Endothelial cell of umbilical vein (primary cell): ENCODE measurements around the gene BAZ1B. TPM values are rescaled to one million over a fixed set of nuclear protein-coding genes. Genes with fewer than 3 reads are reported as not detected.

ENCODE experiments used
- BruUV-seq: library from RNA; stranded (reverse); fragments of 400-500 nt; replicated peaks from 2 replicates; lab custom pipeline; 2021; lab: Mats Ljungman, UMichigan
- CTCF ChIA-PET: fragments of 300-600, 350-600 bp; sonication (Branson Sonifier 250); formaldehyde crosslinking; loops from one replicate; lab custom pipeline; 2021; ENCODE audit warnings: antibody characterized with exemption, inconsistent platforms; lab: Charles Lee
- POLR2A ChIA-PET: fragments of 300-600, 350-600 bp; sonication (Branson Sonifier 250); formaldehyde crosslinking; loops from one replicate; lab custom pipeline; 2021; ENCODE audit warnings: antibody characterized with exemption, inconsistent platforms; lab: Charles Lee
- DNase-seq: peaks from one replicate; pipeline ENCODE4 v3.0.0-alpha.2; 2011; ENCODE audit warnings: low read depth, low spot score
- FAIRE-seq: peaks from 2 replicates; lab custom pipeline; 2011; peaks lifted over from hg19 to GRCh38; lab: Jason Lieb, UNC
- H2AFZ ChIP-seq: 2 replicates; pipeline ENCODE4 v1.6.0; 2012; ENCODE audit warnings: low read depth, low read length, control low read depth, inconsistent platforms
- H3K27ac ChIP-seq: 2 replicates; pipeline ENCODE4 v1.5.1; 2011; ENCODE audit warnings: low read depth, mild to moderate bottlenecking, control low read depth, low read length, moderate library complexity; ENCODE audit not compliant: insufficient read depth
- H3K27me3 ChIP-seq, 2 experiments: 2 replicates each; pipeline versions ENCODE4 v1.6.0 to v1.6.1; 2011; ENCODE audit warnings: low read length in 2 of 2, mixed read lengths in 1 of 2; ENCODE audit not compliant: control insufficient read depth in 2 of 2, insufficient read depth in 2 of 2
- H3K36me3 ChIP-seq, 2 experiments: 2 replicates in 1 of 2; 3 replicates in 1 of 2; pipeline ENCODE4 v1.5.1; 2011; ENCODE audit warnings: low read length in 2 of 2, mild to moderate bottlenecking in 1 of 2, moderate library complexity in 1 of 2; ENCODE audit not compliant: control insufficient read depth in 2 of 2, insufficient read depth in 2 of 2; ENCODE audit errors: extremely low read depth in 1 of 2
- H3K4me1 ChIP-seq: 3 replicates; pipeline ENCODE4 v1.5.1; 2011; ENCODE audit warnings: mild to moderate bottlenecking, low read length; ENCODE audit not compliant: control insufficient read depth, insufficient read depth; ENCODE audit errors: extremely low read depth
- H3K4me2 ChIP-seq: 2 replicates; pipeline ENCODE4 v1.6.1; 2011; ENCODE audit warnings: low read length, control low read depth, mixed read lengths; ENCODE audit not compliant: insufficient read depth
- H3K4me3 ChIP-seq, 3 experiments: fragments of 200-600 bp in 1 of 3; sonication (generic), shearing (Covaris generic) in 1 of 3; replicated peaks in 1 of 3; 2 replicates each; pipeline ENCODE4 v1.5.1; 2011 to 2016; ENCODE audit warnings: control low read depth in 3 of 3, low read length in 3 of 3, mild to moderate bottlenecking in 2 of 3, inconsistent platforms in 1 of 3, low read depth in 1 of 3, moderate library complexity in 1 of 3; ENCODE audit not compliant: insufficient read depth in 1 of 3
- H3K79me2 ChIP-seq: 2 replicates; pipeline ENCODE4 v1.6.0; 2012; ENCODE audit warnings: low read length, inconsistent platforms; ENCODE audit not compliant: control insufficient read depth, insufficient read depth
- H3K9ac ChIP-seq: replicated peaks from 2 replicates; pipeline ENCODE3; 2011; ENCODE audit warnings: low read length, control low read depth; ENCODE audit not compliant: insufficient read depth; ENCODE audit errors: extremely low read depth
- H3K9me1 ChIP-seq: replicated peaks from 3 replicates; pipeline ENCODE4 v1.6.0; 2011; ENCODE audit warnings: mild to moderate bottlenecking, low read length; ENCODE audit not compliant: control insufficient read depth, insufficient read depth; ENCODE audit errors: extremely low read depth
- H3K9me3 ChIP-seq: replicated peaks from 2 replicates; pipeline ENCODE4 v1.5.1; 2012; ENCODE audit warnings: low read length, inconsistent platforms; ENCODE audit not compliant: control insufficient read depth, insufficient read depth
- H4K20me1 ChIP-seq: replicated peaks from 2 replicates; pipeline ENCODE3; 2011; ENCODE audit warnings: mild to moderate bottlenecking, low read length; ENCODE audit not compliant: control insufficient read depth, insufficient read depth; ENCODE audit errors: extremely low read depth
- EZH2 ChIP-seq: IDR thresholded peaks from 2 replicates; pipeline ENCODE4 v1.6.1; 2012; ENCODE audit warnings: borderline replicate concordance, low read depth, mild to moderate bottlenecking, moderate library complexity, low read length, inconsistent platforms; ENCODE audit not compliant: severe bottlenecking
- FOS ChIP-seq: IDR thresholded peaks from 2 replicates; pipeline ENCODE4 v1.6.1; 2011; ENCODE audit warnings: mild to moderate bottlenecking, low read length, moderate library complexity, borderline replicate concordance; ENCODE audit not compliant: insufficient read depth
- GATA2 ChIP-seq: IDR thresholded peaks from 2 replicates; pipeline ENCODE4 v1.7.0; 2011; ENCODE audit warnings: low read depth, mild to moderate bottlenecking, moderate library complexity, mixed read lengths, low read length; ENCODE audit not compliant: insufficient read length, insufficient read depth
- JUN ChIP-seq: IDR thresholded peaks from 2 replicates; pipeline ENCODE4 v1.6.1; 2011; ENCODE audit warnings: borderline replicate concordance, low read depth; ENCODE audit not compliant: insufficient read length, insufficient read depth
- MAX ChIP-seq: IDR thresholded peaks from 2 replicates; pipeline ENCODE4 v1.6.1; 2011; ENCODE audit not compliant: insufficient read depth, insufficient read length
- MYC ChIP-seq: IDR thresholded peaks from one replicate; pipeline ENCODE4 v1.6.1; 2011; ENCODE audit warnings: mild to moderate bottlenecking, low read depth, low read length
- POLR2A ChIP-seq: IDR thresholded peaks from 2 replicates; pipeline ENCODE4 v1.6.1; 2012; ENCODE audit warnings: low read depth, mild to moderate bottlenecking, control low read depth, low read length
- POLR2AphosphoS5 ChIP-seq: IDR thresholded peaks from 2 replicates; pipeline ENCODE4 v1.6.1; 2012; ENCODE audit warnings: low read depth, mild to moderate bottlenecking, control low read depth, low read length, moderate library complexity; ENCODE audit not compliant: insufficient read depth
- dilution Hi-C: fragments of 300-500 bp; cut with MboI; formaldehyde crosslinking; loops from one replicate; pipeline ENCODE4 v1.15.0; 2019; ENCODE audit warnings: low sequenced_read_pairs; ENCODE audit not compliant: extremely low pct_ligation_motif_present
- intact Hi-C: fragments of 100-400 bp; cut with micrococcal nuclease; formaldehyde crosslinking; loops from one replicate; pipeline ENCODE4 v1.10.0; 2022
- polyA plus RNA-seq, 4 experiments: library from polyadenylated mRNA; depleted of rRNA in 3 of 4; stranded (reverse) in 3 of 4; unstranded in 1 of 4; fragments of >200 nt; gene quantifications; 2 replicates each; pipeline versions ENCODE4 v1.2.1 to v1.2.3, GENCODE V29; 2011 to 2012; ENCODE audit warnings: missing spikeins in 1 of 4
- total RNA-seq: library from RNA; stranded (reverse); gene quantifications from 2 replicates; pipeline ENCODE4 v1.2.3, GENCODE V29; 2021
- TF ChIP-seq, protein P1 (sequence below), 2 donors: IDR thresholded peaks; 1 replicate in 1 of 2; 2 replicates in 1 of 2; pipeline ENCODE4 v1.5.1; 2011; ENCODE audit warnings: low read length in 2 of 2, mild to moderate bottlenecking in 2 of 2, moderate library complexity in 2 of 2, control low read depth in 1 of 2, inconsistent platforms in 1 of 2, low read depth in 1 of 2; ENCODE audit not compliant: insufficient read depth in 1 of 2; ENCODE audit errors: extremely low read depth in 1 of 2

Gene BAZ1B
- total and polyA plus RNA-seq, 2 donors (not counting 3 experiments of a cell fraction or from before 2014, with no cell fraction given) = 16.2 to 74.7 TPM

DNA sequence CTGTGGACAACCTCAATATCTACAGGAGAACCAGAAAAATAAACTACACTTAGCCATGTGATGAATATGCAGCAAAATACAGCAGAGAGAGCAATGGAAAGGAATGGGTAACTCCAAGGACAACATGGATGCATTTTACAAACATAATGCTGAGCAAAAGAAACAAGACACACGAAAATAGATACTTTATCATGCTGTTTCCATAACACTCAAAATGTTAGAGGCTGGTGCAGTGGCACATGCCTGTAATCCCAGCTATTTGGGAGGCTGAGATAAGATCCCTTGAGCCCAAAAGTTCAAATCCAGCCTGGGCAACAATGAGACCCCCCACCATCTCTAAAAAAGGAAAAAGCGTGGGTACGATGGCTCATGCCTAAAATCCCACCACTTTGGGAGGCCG is 27.1 kb upstream of the BAZ1B start:
- Histone ChIP-seq H3K27me3 (no peaks in the 10 kb centered on the region), H3K4me2 (no peak overlapping the region), H3K9me3 (no peaks in the 10 kb centered on the region), H4K20me1 (no peaks in the 10 kb centered on the region), H3K27ac (no peak overlapping the region), H3K9me1 (no peaks in the 10 kb centered on the region), H3K4me1 (no peaks in the 10 kb centered on the region), H2AFZ (no peak overlapping the region), H3K9ac (no peak overlapping the region), H3K79me2 (peaks cover 69% of the 10 kb centered on the region), H3K36me3 (peaks cover 4 to 6% of the 10 kb centered on the region in 2 experiments), H3K4me3 (no peak overlapping the region)
- dilution Hi-C loops = no loop called here
- TF ChIP-seq GATA2 = no peak
- DNase-seq = no peak
- ChIA-PET CTCF (no interaction called here), POLR2A (no interaction called here)
- no TSS peak for BruUV-seq
- intact Hi-C loops = no loop called here
- no peak for FAIRE-seq

- FAIRE-seq = no peak
- no peaks in the 10 kb centered on the region for H3K27me3 ChIP-seq
- H4K20me1 ChIP-seq = no peaks in the 10 kb centered on the region
- no peaks in the 10 kb centered on the region for H3K9me1 ChIP-seq
- ChIA-PET CTCF (interaction anchor here (0.9 to 1.1 kb wide), 3 partner anchors 43 to 187 kb away, joined by 3 to 4 read pairs (median 3); no protein-coding TSS in a partner anchor), POLR2A (no interaction called here)
- H3K79me2 ChIP-seq = peaks cover 66% of the 10 kb centered on the region
- no peak overlapping the region for H3K9ac ChIP-seq
- H3K4me1 ChIP-seq = no peaks in the 10 kb centered on the region
- no peak for DNase-seq
- dilution Hi-C loops (no loop called here), intact Hi-C loops (no loop called here)
- no peak overlapping the region for H3K4me2 ChIP-seq
- H3K36me3 ChIP-seq = peaks cover 4 to 9% of the 10 kb centered on the region in 2 experiments
- H3K27ac ChIP-seq = no peak overlapping the region
- H2AFZ ChIP-seq = no peak overlapping the region
- TF ChIP-seq MYC (no peak), MAX (no peak), POLR2A (no peak), FOS (no peak), POLR2AphosphoS5 (no peak), GATA2 (no peak), EZH2 (no peak), JUN (no peak)
- TF ChIP-seq, protein P1, sequence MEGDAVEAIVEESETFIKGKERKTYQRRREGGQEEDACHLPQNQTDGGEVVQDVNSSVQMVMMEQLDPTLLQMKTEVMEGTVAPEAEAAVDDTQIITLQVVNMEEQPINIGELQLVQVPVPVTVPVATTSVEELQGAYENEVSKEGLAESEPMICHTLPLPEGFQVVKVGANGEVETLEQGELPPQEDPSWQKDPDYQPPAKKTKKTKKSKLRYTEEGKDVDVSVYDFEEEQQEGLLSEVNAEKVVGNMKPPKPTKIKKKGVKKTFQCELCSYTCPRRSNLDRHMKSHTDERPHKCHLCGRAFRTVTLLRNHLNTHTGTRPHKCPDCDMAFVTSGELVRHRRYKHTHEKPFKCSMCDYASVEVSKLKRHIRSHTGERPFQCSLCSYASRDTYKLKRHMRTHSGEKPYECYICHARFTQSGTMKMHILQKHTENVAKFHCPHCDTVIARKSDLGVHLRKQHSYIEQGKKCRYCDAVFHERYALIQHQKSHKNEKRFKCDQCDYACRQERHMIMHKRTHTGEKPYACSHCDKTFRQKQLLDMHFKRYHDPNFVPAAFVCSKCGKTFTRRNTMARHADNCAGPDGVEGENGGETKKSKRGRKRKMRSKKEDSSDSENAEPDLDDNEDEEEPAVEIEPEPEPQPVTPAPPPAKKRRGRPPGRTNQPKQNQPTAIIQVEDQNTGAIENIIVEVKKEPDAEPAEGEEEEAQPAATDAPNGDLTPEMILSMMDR (IDR thresholded peaks at IDR 0.05; ENCODE audit: extremely low read depth in 1 of 2, insufficient read depth in 1 of 2, low read depth in 1 of 2, low read length in 2 of 2) = no peak
- H3K4me3 ChIP-seq = no peak overlapping the region
- BruUV-seq = no TSS peak
- no peaks in the 10 kb centered on the region for H3K9me3 ChIP-seq
Observed at GRCh38 chr7:73547841-73548240, 25.7 kb upstream of the BAZ1B start.
